ENCODE results near the gene TP73.

The TP73 gene

DNA sequence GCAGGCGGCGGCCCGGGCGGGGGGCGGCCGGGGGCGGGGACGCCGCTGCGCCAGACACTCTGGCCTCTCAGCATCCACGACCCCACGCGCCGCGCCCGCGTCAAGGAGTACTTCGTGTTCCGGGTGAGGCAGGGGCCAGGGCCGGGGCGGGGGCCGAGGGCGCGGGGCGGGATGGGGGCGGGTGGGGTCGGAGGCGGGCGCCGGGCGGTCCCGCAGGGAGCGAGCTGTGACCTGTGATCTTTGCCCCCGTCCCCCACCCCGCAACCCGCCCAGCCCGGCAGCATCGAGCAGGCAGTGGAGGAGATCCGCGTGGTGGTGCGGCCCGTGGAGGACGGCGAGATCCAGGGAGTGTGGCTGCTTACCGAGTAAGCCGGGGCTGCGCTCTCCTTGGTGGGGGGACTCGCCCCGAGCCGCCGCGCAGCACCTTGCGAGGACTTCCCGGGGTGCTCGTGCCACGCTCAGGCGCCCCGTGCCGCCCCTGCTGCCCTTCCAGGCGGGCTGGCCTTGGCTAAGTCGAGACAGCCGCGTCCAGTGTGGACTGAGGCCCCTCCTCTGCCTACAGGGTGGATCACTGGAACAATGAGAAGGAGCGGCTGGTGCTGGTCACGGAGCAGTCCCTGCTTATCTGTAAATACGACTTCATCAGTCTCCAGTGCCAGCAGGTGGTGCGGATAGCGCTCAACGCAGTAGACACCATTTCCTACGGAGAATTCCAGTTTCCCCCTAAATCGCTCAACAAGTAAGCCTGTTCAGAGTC is 27.0 kb upstream of the TP73 start:
- TF ChIP-seq FOXP2 (optimal IDR thresholded peaks at IDR 0.05; ENCODE audit: borderline replicate concordance, extremely low read depth, extremely low read length, insufficient read depth) = no peak
- no peak for TF ChIP-seq POLR2AphosphoS5 (IDR thresholded peaks at IDR 0.05; ENCODE audit: low read depth, low read length)

- no peak for TF ChIP-seq TAF1 (IDR thresholded peaks at IDR 0.05; ENCODE audit: borderline replicate concordance, insufficient read depth, low read length)
- no peak for TF ChIP-seq SIN3A (IDR thresholded peaks at IDR 0.05; ENCODE audit: borderline replicate concordance, insufficient read depth, low read length)
- TF ChIP-seq POLR2AphosphoS5 (IDR thresholded peaks at IDR 0.05; ENCODE audit: low read depth, low read length) = no peak
- TF ChIP-seq, protein P1, sequence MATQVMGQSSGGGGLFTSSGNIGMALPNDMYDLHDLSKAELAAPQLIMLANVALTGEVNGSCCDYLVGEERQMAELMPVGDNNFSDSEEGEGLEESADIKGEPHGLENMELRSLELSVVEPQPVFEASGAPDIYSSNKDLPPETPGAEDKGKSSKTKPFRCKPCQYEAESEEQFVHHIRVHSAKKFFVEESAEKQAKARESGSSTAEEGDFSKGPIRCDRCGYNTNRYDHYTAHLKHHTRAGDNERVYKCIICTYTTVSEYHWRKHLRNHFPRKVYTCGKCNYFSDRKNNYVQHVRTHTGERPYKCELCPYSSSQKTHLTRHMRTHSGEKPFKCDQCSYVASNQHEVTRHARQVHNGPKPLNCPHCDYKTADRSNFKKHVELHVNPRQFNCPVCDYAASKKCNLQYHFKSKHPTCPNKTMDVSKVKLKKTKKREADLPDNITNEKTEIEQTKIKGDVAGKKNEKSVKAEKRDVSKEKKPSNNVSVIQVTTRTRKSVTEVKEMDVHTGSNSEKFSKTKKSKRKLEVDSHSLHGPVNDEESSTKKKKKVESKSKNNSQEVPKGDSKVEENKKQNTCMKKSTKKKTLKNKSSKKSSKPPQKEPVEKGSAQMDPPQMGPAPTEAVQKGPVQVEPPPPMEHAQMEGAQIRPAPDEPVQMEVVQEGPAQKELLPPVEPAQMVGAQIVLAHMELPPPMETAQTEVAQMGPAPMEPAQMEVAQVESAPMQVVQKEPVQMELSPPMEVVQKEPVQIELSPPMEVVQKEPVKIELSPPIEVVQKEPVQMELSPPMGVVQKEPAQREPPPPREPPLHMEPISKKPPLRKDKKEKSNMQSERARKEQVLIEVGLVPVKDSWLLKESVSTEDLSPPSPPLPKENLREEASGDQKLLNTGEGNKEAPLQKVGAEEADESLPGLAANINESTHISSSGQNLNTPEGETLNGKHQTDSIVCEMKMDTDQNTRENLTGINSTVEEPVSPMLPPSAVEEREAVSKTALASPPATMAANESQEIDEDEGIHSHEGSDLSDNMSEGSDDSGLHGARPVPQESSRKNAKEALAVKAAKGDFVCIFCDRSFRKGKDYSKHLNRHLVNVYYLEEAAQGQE (IDR thresholded peaks at IDR 0.05; ENCODE audit: insufficient read depth in 1 of 2, low read depth in 2 of 2, low read length in 2 of 2) = no peak
- no peak for TF ChIP-seq FOXP2 (optimal IDR thresholded peaks at IDR 0.05; ENCODE audit: borderline replicate concordance, extremely low read depth, extremely low read length, insufficient read depth)
Observed at GRCh38 chr1:3626025-3626424, 26.3 kb upstream of the TP73 start.

DNA sequence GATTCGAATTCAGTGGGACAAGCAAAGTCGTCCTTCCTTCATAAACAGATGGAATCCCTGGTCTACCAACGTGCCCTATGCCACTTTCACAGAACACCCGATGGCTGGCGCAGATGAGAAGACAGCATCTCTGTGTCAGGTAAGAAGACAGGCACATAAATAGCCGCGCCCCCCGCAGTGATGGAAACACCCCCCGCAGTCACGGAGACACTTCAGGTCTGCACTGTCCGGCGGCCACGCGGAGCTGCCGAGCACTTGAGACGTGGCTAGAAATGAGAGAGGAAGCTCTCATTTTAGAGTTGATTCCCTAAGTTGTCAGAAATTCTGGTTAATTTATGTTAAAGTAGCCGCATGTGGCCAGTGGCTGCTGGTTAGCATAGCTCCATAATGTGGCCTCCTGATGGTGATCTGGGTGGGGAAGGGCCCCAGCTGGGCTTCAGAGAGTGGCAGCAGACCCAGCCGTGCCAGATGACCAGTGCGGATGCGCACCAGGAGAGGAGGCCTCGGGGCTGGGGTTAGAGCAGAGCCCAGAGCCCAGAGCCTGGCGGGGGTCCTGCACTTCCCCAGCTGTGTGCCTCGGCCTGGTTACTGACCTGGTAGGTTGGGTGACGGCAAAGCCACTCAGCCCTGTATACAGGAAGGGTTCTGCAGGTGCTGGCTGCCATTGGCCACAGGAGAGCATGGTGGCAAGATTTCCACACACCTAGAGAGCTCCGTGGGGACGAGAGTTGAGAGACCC is 24.6 kb upstream of the TP73 start:
- no peak for TF ChIP-seq TAF1 (IDR thresholded peaks at IDR 0.05; ENCODE audit: borderline replicate concordance, insufficient read depth, low read length)
- TF ChIP-seq SIN3A (IDR thresholded peaks at IDR 0.05; ENCODE audit: borderline replicate concordance, insufficient read depth, low read length) = no peak
- no peak for TF ChIP-seq POLR2AphosphoS5 (IDR thresholded peaks at IDR 0.05; ENCODE audit: low read depth, low read length)
- TF ChIP-seq, protein P1 (IDR thresholded peaks at IDR 0.05; ENCODE audit: insufficient read depth in 1 of 2, low read depth in 2 of 2, low read length in 2 of 2) = no peak
- TF ChIP-seq FOXP2 (optimal IDR thresholded peaks at IDR 0.05; ENCODE audit: borderline replicate concordance, extremely low read depth, extremely low read length, insufficient read depth) = no peak

DNA sequence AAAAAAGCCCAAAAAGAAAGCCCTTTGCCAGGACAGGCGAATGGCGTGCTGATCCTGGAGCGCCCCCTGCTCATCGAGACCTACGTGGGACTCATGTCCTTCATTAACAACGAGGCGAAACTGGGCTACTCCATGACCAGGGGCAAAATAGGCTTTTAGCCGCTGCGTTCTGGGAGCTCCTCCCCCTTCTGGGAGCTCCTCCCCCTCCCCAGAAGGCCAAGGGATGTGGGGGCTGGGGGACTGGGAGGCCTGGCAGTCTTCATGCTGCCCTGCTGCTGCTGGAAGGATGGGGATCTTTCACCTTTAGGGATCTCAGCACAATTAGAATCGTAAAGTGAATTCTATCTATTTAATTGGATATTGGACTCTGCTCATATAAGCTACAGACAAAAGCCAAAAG is 23.9 kb upstream of the TP73 start:
- no peak for TF ChIP-seq POLR2AphosphoS5 (IDR thresholded peaks at IDR 0.05; ENCODE audit: low read depth, low read length)
- no peak for TF ChIP-seq FOXP2 (optimal IDR thresholded peaks at IDR 0.05; ENCODE audit: borderline replicate concordance, extremely low read depth, extremely low read length, insufficient read depth)
- TF ChIP-seq TAF1 (IDR thresholded peaks at IDR 0.05; ENCODE audit: borderline replicate concordance, insufficient read depth, low read length) = no peak

DNA sequence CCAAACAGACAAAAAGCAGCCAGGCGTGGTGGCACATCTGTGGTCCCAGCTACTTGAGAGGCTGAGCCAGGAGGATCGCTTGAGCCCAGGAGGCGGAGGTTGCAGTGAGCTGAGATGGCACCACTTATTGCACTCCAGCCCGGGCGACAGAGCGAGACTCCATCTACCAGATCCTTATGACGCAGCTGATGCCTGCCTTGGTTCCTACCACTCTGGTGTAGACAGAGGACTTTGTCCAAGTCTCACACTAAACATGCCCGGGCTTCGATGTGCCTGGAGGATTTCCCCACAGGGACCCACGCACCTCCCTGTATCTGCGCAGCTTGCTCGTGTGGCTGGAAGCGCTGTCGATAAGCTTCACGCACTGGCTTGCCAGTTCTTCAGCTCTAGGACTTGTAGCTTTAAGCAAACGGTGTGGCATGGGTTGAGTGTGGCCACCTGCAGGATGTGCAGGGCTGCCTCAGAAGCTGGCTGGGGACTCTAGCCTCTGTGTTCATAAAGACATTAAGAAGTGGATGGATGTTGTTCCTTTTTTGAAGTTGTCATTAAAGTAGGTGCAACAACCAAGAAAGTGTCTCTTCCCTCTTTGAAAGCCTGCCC is 22.7 kb upstream of the TP73 start:
- no peak for TF ChIP-seq FOXP2 (optimal IDR thresholded peaks at IDR 0.05; ENCODE audit: borderline replicate concordance, extremely low read depth, extremely low read length, insufficient read depth)
- TF ChIP-seq, protein P1 (IDR thresholded peaks at IDR 0.05; ENCODE audit: insufficient read depth in 1 of 2, low read depth in 2 of 2, low read length in 2 of 2) = no peak
- no peak for TF ChIP-seq POLR2AphosphoS5 (IDR thresholded peaks at IDR 0.05; ENCODE audit: low read depth, low read length)
- no peak for TF ChIP-seq SIN3A (IDR thresholded peaks at IDR 0.05; ENCODE audit: borderline replicate concordance, insufficient read depth, low read length)
- no peak for TF ChIP-seq TAF1 (IDR thresholded peaks at IDR 0.05; ENCODE audit: borderline replicate concordance, insufficient read depth, low read length)
